HG03432 (cell line): Measurements from ENCODE around the gene NTHL1.
"Not testable (repeated sequence)": the region's sequence is repeated elsewhere in the genome, so short reads cannot be mapped to it uniquely, and the experiment has no call there.

Experiments
- ATAC-seq: cut with Tn5 transposase; IDR thresholded peaks from one replicate; pipeline ENCODE4 v1.9.1; 2021; ENCODE audit warnings: mild to moderate bottlenecking, moderate library complexity; ENCODE audit not compliant: unreplicated experiment

The NTHL1 gene

DNA sequence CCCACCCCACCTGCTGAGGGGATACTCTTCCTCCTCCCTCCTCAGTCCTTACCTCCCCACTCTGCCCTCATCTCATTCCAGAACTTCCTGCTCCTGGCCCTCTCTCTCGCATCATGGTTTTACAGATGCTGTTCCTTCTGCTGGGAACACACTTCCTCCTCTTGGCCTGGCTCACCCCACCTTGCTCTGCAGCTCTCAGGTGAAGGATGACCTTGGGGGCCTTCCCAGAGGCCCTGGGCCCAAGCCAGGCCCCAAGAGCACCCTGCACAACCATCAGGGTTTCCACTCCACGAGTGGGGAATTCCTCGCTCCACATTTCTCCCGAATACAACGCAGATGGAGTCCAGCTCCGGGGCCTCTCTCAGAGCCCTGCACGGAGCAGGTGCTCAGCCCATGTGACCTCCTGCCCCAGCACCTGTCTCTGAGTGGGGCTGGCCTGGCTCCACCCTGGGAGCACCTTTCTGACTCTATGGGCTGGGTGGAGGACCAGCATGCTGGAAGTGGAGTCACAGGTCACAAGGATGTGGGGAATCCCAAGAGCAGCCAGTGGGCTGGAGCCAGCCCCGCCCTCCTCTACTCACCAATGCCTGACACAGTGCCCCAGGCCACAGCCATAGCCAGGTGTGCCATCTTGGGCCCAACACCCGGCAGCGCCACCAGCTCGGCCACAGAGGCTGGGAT, 4.5 kb downstream of the NTHL1 start:
- ATAC-seq = no peak

GRCh38 chr16:2042171-2042985, 5.3 kb downstream of the NTHL1 start:
- ATAC-seq = no peak

GRCh38 chr16:2040787-2041522, 6.7 kb downstream of the NTHL1 start:
- no peak for ATAC-seq

GRCh38 chr16:2040041-2040786, 7.4 kb downstream of the NTHL1 start:
- ATAC-seq = no peak

- no peak for ATAC-seq
These were observed 8.2 kb downstream of the NTHL1 start for GRCh38 chr16:2039274-2040031.

DNA sequence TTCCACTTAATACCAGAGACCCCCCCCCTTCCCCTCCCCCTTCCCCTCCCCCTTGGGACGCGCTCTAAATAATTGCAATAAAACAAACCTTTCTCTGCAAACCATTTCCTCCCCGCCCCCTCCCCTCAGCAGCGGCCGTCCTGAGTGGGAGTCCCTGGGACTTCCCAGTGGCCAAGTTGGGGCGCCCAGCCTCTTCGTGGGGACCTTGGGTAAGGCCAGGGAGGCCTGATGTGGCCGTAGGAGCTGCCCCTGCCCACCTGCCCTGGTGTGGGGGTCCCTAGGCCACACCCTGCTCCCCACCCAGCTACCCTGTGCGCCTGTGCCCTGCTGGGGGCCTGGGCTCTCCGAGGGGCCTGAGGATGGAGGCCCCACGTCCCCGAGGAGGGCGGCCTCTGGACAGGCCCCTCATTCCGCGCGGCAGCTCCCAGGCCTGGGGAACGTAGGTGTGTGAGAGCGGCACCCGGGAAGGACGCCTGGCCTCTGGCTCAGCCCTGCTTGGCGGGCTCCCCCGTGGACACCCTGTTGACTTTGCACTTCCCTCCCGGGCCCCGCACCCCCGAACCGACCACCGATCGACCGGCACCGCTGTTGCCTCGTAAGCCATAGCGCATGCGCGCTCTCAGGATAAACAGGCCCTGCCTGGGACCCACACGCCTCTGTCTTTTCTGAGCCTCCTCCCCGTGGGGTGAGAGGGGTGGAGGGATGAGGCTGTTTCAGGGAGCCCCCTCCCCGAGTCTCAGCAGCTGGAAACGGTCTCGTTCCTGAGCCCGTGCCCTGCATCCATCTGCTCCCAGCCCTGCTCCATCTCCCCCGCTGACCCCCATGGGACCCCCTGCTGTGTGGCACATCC, 9.0 kb downstream of the NTHL1 start:
- ATAC-seq = no peak

DNA sequence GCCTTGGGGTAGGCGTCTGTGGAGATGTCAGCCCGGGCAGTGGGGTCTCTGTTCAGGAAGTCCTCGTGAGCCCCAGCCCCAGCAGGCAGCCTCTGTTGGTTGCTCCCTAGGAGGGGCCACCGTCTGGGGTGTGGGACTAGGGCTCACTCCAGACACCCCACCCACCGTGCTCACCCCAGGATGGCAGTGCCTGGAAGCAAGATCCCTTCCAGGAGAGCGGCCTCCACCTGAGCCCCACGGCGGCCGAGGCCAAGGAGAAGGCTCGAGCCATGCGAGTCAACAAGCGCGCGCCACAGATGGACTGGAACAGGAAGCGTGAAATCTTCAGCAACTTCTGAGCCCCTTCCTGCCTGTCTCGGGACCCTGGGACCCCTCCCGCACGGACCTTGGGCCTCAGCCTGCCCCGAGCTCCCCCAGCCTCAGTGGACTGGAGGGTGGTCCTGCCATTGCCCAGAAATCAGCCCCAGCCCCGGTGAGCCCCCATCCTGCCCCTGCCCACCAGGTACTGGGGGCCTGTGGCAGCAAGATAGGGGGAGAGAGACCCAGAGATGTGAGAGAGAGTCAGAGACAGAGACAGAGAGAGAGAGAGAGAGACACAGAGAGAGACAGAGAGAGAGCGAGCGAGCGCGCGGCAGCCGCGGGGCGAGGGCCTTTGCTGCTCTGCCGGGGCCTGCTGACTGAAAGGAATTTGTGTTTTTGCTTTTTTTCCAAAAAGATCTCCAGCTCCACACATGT, 9.8 kb downstream of the NTHL1 start:
- no peak for ATAC-seq

DNA sequence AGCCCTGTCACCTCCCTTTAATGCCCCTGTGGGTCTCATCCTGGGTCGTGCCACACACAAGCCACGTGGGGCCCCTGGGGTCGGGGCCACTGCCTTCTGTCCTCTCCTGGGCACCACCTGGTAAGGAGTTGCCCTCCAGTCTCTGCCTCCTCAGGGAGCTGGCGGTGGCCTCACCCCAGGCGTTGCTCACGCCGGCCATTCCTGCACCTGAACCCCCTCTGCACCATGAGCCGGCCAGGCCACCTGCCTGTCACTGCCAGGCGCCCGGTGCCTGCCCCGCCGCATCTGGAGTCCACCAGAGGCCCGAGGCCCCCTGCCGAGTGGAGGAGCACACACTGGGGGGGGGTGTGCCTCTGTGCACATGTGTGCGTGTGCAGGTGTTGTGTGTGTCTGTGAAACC, 10.5 kb downstream of the NTHL1 start:
- ATAC-seq = no peak

- no peak for ATAC-seq
These were observed 11.3 kb downstream of the NTHL1 start for GRCh38 chr16:2036200-2036966.

DNA sequence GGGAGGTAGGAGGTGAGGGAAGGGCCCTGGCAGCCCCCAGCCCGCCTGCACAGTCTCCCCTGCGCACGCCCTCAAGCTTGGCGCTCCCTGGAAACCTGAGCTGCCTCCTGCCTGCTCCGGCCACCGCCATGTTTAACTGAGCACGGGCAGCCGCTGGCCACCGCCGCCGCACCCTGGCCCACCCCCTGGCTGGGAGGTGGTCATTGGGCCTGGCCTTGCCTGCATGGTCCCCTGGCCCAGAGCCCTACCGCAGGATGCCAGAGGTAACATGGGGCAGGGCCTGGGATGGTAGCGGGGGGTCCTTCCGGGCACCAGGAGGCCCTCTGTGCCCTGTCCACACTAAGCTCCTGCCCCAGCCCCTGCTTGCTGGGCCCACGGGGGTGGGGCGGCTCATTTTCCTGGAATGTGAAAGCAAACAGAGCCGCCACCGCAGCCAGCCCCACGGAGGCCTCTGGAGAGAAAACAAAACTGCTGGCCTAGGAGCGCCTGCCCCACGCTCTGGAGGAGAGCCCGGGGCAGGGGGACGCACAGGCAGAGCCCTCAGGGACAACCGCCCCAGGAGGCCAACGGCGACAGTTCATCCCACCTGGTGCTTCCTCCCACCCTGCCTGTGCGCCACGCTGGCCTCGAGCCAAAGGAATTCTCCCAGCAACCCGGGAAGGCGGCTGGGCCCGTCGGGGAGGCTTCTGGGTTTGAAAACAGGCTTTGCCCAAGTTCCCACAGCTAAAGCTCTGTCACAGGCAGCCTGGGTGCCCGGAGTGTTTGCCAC, 12.0 kb downstream of the NTHL1 start:
- ATAC-seq = no peak

DNA sequence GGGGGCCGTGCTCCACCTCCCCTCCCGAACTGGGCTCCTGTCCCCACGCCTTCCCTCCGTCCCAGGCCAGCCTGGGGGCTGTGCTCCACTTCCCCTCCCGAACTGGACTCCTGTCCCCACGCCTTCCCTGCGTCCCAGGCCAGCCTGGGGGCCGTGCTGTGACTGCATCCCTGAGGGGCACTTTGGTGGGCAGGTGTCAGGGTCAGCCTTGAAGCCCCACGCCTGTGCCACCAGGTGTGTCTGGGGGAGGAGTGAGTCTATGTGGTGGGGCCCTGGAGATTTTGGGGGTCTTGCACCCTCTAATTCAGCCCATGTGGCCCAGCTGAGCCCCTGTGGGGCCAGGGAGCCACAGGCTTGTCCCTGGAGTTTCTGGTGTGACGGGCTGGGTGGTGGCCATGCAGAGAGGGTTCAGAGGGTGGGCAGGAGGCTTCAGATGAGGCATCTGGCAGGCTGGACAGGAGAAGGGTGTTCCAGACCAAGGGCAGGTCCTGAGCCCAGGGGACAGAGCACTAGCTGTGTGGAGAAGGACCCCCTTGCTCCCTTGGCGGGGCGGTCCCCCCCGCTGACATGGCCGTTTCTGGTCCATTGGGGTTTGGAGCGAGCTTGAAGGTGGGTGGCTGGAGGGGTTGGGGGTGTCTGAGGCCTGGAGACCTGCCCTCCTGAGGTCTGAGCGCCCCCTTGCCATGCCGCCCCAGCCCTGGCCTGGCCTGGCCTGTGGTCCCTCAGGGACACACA, 12.8 kb downstream of the NTHL1 start:
- ATAC-seq = no peak

GRCh38 chr16:2033909-2034695, 13.5 kb downstream of the NTHL1 start:
- ATAC-seq = not testable (repeated sequence)

DNA sequence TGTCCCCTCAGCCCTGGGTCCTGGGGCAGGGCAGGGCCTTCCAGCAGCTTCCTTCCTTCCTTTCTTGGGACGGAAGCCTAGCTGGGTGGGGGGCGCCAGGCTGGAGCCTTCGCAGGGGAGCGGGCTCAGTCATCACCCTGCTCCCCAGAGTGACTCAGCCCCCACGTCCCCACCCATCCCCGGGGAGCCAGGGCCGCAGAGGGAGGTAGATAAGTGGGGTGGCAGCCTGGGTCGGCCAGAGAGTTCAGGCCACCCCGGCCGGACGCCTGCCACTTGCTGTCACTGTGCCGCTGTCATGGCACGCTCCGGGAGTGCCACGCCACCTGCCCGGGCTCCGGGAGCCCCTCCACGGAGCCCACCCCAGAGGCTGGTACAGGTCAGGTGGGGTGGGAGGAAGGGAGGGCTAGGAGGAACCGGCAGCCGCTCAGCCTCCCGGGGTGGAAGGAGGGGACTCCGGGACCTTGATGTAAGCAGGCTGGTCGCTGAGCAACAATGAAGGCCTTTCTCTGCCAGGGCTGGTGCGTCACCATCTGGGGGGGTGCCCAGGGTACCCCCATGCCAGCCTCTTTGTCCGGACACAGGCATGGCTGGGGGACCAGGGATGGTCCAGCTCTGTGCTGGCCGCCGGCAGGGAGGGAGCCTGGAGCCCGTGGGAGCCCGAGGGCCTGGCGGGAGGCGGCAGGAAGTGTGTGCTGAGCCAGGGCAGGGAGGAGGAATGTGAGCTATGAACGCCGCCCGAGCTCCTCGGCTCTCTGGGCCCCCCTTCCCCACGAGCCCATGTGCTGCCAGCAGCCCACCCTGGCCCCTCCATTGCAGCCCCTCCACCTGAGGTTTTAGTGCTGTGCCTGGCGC, 14.4 kb downstream of the NTHL1 start:
- no peak for ATAC-seq

DNA sequence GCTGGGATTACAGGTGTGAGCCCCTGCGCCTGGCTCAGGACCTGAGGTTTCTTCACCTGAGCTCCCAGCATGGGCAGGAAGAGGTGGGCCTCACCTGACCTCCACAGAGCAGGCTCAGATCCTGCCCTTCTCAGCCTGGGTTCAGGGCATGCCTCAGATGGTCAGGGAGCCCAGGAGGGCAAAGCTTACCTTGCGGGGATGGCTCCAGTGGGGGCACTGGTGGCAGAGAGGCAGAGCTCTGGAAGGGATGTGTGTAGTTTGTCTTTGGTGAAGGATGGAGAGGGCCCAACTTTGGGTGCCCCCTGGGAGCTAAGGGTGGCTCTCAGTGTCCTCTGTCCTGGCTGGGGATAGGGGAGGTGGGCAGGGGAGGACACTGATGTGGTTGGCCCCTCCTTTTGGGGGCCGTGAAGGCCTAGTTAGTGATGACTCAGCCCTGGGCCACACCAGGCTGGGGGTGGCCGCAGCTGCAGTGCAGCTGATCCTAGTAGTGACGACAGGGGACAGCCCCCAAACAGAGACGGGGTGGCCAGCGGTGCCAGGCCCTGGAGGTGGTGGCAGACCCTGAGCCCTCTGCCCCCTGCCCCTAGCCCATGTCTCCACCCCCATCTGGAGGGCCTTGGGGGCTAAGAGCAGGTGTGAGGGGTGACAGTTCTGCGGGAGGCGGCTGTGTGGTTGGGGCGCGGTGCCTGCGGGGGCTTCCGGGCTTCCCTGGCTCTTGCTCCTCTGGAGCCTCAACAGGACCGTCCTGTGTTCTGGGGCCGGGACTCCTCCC, 15.2 kb downstream of the NTHL1 start:
- no peak for ATAC-seq
